Fibroblast of pulmonary artery (primary cell): ENCODE measurements around the gene ECI2.

Source experiments
- DNase-seq: peaks from one replicate; pipeline ENCODE4 v3.0.0-alpha.2; 2010; ENCODE audit warnings: low read depth
- H3K4me3 ChIP-seq: replicated peaks from 2 replicates; pipeline ENCODE4 v1.5.1; 2011; ENCODE audit warnings: low read depth, mild to moderate bottlenecking, control low read depth, low read length, moderate library complexity
- TF ChIP-seq, protein P1 (sequence below): IDR thresholded peaks from 2 replicates; pipeline ENCODE4 v1.5.1; 2011; ENCODE audit warnings: mild to moderate bottlenecking, control low read depth, low read length, inconsistent platforms; ENCODE audit errors: missing control alignments

ECI2 gene

DNA sequence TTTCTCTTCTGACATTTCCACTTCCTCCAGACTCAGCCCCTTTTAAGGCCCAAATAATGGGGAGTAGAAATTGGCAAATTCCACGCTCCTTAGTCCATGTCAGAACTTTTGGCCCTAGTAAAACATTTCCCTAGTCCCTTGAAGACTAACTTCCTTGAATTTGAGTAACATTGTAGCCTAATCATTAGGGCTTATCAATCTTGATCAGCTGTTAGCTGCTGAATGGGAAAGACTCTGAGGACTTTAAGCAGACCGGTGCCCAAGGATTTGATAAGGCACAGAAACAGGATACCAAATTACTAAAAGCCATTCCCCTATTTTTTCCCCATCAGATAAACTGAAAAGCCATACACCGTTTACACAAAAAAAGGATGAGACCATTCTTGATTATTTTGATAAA lies 37.0 kb upstream of the ECI2 start:
- H3K4me3 ChIP-seq = no peak overlapping the region
- TF ChIP-seq, protein P1, sequence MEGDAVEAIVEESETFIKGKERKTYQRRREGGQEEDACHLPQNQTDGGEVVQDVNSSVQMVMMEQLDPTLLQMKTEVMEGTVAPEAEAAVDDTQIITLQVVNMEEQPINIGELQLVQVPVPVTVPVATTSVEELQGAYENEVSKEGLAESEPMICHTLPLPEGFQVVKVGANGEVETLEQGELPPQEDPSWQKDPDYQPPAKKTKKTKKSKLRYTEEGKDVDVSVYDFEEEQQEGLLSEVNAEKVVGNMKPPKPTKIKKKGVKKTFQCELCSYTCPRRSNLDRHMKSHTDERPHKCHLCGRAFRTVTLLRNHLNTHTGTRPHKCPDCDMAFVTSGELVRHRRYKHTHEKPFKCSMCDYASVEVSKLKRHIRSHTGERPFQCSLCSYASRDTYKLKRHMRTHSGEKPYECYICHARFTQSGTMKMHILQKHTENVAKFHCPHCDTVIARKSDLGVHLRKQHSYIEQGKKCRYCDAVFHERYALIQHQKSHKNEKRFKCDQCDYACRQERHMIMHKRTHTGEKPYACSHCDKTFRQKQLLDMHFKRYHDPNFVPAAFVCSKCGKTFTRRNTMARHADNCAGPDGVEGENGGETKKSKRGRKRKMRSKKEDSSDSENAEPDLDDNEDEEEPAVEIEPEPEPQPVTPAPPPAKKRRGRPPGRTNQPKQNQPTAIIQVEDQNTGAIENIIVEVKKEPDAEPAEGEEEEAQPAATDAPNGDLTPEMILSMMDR = no peak
- no peak for DNase-seq

DNA sequence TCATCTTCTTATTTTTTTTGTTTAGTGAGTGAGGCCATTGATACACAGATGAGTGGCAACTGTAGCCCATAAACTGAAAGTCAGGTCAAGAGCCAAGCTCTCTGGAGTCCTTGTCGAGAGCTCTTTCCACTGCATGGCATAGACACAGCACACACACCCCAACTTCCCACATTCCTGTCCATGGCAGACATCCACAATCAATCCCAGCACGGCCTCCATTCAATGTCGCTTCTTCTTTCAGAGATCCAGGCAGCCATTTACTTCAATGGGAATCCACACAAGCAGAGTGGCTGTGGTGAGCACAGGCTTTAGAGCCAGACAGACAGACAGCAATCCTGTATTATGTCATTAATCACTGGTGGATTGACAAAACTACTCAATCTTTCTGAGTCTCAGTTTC lies 34.9 kb upstream of the ECI2 start:
- TF ChIP-seq, protein P1 = no peak
- DNase-seq = no peak

DNA sequence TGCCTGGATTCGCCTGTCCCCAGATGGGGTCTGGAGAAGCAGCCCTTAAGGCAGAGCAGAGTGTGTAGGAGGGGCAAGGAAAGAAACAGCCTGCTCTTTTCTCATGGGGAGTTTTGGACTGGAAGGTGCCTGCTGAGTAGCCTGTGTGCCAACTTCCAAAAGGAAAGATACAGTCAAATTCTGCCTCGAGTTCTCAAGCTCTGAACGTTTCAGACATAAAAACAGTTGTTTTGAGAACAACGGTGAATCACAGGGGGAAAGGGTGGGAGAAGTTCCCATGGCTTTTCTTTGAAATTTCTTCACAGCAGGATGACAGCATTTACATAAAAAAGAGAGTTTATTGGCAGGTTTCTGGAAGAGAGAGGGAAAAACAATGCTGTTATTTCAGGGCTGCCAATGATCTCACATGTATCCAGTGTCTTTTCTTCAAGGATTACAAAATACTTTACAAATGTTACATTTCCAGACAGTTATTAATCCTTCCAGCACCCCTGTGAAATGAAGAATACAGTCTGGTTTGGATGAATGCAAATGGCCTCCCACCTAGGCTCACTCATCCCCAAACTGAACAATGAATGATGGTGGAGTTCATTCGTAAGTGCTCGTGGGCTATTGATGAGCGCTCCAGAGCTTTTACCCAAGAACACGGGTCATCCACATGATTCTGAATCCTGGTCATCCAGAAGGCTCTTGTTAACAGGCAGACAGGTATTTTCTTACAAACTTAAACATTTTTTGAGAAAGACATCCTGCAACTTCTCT lies 33.8 kb upstream of the ECI2 start:
- peak; percentile 32 for DNase-seq
- H3K4me3 ChIP-seq = no peak overlapping the region

More for the DNA sequence above, 34.9 kb upstream of the ECI2 start:
- no peak overlapping the region for H3K4me3 ChIP-seq

DNA sequence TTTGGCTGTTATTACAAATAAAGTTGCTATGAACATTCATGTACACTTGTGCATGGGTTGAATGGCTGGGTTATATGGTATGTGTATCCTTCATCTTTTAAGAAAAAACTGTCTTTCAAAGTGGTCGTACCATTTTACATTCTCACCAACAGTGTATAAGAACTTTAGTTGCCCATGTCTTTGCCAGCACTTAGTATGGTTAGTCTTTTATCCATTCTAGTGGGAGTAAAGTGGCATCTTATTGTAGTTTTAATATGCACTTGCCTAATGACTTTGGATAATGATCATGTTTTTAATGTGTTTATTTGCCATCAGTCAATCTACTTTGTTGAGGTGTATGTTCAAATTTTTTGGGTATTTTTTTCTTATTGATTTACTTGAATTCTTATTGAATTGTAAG lies 32.5 kb upstream of the ECI2 start:
- TF ChIP-seq, protein P1 = no peak
- no peak overlapping the region for H3K4me3 ChIP-seq
- DNase-seq = no peak

More for the DNA sequence above, 33.8 kb upstream of the ECI2 start:
- TF ChIP-seq, protein P1 = no peak

DNA sequence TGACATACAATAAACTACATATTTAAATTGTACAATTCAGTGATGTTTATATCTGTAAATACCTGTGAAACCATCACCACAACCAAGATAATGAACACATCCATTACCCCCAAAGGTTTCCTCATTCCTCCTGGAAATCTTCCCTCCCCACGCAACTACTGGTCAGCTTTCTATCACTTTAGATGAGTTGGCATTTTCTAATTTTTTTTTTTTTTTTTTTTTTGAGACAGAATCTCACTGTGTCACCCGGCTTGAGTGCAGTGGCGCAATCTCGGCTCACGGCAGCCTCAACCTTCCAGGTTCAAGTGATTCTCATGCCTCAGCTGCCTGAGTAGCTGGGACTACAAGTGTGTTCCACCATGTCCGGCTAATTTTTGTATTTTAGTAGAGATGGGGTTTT lies 31.7 kb upstream of the ECI2 start:
- TF ChIP-seq, protein P1 = no peak
- H3K4me3 ChIP-seq = no peak overlapping the region
- DNase-seq = no peak

DNA sequence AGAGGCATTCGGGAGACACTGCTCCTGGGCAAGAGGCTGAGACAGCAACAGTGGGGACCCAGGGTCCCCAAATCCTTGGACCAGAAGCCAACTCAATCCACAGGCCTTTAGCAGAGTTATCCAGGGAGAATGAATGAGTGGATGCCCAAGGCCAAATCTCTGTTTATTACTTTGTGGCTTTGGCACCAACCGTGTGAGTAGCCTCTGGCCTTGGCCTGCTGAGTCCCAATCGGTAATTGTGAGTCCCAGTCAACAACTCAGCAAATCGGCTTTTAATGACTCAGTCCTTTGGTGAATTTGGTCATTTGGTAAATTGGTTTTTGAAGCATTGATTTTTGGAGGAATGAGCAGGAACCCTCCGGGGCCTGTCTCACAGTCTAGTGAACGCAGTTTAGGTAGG lies 29.1 kb upstream of the ECI2 start:
- TF ChIP-seq, protein P1 = no peak
- H3K4me3 ChIP-seq = no peak overlapping the region
- DNase-seq = no peak

DNA sequence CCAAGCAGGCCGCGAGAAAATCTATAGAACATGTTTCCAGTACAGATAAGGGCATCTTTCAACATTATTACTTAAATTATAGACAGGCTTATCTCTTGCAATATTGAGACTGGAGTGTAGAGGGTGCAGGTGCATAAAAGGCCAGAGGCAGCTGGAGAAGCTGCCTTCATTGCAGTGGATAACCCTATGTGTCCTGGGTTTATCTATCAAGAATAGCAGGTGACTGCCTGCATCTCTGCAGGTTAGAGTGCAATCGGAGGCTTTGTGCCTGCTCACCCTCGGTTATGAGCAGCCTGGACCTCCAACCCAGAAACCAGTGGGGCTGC lies 28.7 kb upstream of the ECI2 start:
- TF ChIP-seq, protein P1 = no peak
- no peak for DNase-seq
- no peak overlapping the region for H3K4me3 ChIP-seq
